HG02610 (cell line): Measurements from ENCODE around the gene ANO9.

Source experiments
- ATAC-seq: cut with Tn5 transposase; IDR thresholded peaks from one replicate; pipeline ENCODE4 v1.9.1; 2021; ENCODE audit warnings: mild to moderate bottlenecking, moderate library complexity; ENCODE audit not compliant: unreplicated experiment

Gene ANO9

GRCh38 chr11:372809-373715 lies 68.7 kb downstream of the ANO9 start:
- ATAC-seq = no peak

GRCh38 chr11:371716-372590 lies 69.9 kb downstream of the ANO9 start:
- no peak for ATAC-seq

- ATAC-seq = no peak
Observed at GRCh38 chr11:371051-371450, 70.8 kb downstream of the ANO9 start.

- no peak for ATAC-seq
Observed at GRCh38 chr11:370070-370941, 71.5 kb downstream of the ANO9 start.

GRCh38 chr11:369336-370018 lies 72.3 kb downstream of the ANO9 start, which contains the start of gene B4GALNT4:
B4GALNT4 (plus strand) TSS chr11:369499; CDS start chr11:369804, 305 bp downstream.
- ATAC-seq = no peak

- ATAC-seq = no peak
Observed at GRCh38 chr11:368414-369335, 73.1 kb downstream of the ANO9 start.

- no peak for ATAC-seq
Observed at GRCh38 chr11:367956-368413, 73.8 kb downstream of the ANO9 start.
